OCI-LY3 (cell line): ENCODE data around the gene HIC1.

Source experiments
- EZH2phosphoT487 ChIP-seq: fragments of 200-600 bp; shearing (Covaris generic); IDR thresholded peaks from 2 replicates; pipeline ENCODE4 v1.6.1; 2018; ENCODE audit warnings: antibody characterized with exemption, mixed run types, low read depth
- TF ChIP-seq, protein P1 (sequence below): fragments of 200-600, 300-600 bp; sonication (generic); IDR thresholded peaks from 2 replicates; pipeline ENCODE4 v1.5.1; 2014; ENCODE audit warnings: antibody characterized with exemption, low read length, low read depth

GRCh38 chr17:2057760-2058585 is 3.1 kb downstream of the HIC1 start:
- TF ChIP-seq, protein P1, sequence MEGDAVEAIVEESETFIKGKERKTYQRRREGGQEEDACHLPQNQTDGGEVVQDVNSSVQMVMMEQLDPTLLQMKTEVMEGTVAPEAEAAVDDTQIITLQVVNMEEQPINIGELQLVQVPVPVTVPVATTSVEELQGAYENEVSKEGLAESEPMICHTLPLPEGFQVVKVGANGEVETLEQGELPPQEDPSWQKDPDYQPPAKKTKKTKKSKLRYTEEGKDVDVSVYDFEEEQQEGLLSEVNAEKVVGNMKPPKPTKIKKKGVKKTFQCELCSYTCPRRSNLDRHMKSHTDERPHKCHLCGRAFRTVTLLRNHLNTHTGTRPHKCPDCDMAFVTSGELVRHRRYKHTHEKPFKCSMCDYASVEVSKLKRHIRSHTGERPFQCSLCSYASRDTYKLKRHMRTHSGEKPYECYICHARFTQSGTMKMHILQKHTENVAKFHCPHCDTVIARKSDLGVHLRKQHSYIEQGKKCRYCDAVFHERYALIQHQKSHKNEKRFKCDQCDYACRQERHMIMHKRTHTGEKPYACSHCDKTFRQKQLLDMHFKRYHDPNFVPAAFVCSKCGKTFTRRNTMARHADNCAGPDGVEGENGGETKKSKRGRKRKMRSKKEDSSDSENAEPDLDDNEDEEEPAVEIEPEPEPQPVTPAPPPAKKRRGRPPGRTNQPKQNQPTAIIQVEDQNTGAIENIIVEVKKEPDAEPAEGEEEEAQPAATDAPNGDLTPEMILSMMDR, result no peak
- TF ChIP-seq EZH2phosphoT487, result no peak
